Glomerular visceral epithelial cell (primary cell): ENCODE data around the gene ARPIN.
"Not testable (repeated sequence)": the region's sequence is repeated elsewhere in the genome, so short reads cannot be mapped to it uniquely, and the experiment has no call there.

ENCODE experiments used
- DNase-seq: peaks from one replicate; pipeline ENCODE4 v3.0.0-alpha.2; 2016; ENCODE audit errors: extremely low spot score

Gene ARPIN

DNA sequence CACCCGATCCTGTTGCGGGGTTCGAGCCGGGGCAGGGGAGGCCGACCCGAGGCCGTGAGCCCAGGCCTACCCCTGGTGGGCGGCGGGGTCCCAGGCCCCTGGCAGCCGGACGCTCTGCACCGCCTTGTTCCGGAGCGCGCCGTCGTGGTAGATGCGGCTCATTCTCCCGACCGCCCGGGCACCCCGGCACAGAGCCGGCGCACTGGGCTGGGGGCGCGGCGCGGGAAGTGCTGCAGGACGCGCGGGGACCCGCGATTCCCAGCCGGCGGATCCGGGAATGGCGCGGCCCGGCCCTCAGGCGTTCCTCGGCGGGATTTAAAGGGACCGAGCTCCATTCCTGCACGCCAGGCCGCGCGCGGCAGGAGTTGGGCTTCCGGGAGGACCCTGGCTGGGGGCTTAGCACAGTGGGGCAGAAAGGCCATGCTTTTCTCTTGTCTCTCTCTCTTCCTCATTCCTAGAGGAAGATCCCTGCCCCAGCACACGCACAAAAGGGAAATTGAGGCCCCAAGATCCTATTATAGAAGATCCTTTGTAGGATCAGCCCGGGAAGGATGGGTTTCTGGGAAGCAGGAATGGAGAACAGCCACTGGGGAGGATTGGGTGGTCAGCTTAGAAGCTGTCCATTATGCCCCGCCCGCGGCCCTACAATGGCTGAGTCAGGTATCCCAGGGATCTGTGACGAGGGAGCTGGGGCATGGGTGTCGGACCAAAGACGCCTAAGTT is at the start of gene ARPIN:
Gene ARPIN, minus strand, starts transcription at position 279 of the 723 bp plus-strand sequence. Its CDS starts 117 bp downstream, at position 162.
- peak; percentile 58 for DNase-seq

DNA sequence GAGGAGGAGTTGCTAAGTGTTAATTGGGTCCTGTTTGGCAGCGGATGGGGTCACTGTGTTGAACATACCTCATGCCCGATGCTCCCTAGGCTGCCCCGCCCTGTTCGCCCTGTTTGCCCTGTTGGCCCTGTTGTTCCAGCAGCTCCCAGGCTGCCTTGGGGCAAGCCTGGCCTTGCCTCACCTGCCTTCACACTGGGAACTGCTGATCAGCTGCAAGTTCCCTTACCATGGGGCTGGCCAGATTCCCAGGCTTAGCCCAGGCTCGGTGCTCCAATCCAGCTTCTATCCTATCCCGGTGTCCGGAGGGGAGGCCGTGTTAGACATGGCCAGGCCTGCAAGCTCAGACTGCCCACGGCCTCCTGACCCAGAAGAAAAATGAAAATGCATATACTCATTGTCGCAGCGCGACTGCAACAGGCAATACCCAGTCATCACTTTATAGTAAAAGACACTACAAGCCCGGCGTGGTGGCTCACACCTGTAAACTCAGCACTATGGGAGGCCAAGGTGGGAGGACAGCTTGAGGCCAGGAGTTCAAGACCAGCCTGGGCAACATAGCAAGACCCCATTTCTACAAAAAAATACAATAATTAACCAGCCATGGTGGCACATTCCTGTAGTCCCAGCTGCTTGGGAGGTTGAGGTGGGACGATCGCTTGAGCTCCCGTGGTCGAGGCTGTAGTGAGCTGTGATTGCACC is 45.5 kb upstream of the ARPIN start:
- DNase-seq = no peak

DNA sequence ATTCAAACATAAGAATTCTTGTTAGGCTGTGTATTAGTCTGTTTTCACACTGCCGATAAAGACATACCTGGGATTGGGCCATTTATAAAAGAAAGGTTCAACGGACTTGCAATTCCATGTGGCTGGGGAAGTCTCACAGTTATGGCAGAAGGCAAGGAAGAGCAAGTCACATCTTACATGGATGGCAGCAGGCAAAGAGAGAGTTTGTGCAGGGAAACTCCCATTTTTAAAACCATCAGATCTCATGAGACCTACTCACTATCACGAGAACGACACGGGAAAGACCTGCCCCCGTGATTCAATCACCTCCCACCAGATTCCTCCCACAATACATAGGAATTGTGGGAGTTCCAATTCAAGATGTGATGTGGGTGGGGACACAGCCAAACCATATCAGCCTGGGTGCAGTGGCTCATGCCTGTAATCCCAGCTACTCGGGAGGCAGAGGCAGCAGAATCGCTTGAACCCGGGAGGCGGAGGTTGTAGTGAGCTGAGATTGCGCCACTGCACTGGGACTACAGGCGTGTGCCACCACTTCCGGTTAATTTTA is 42.8 kb upstream of the ARPIN start:
- not testable (repeated sequence) for DNase-seq

DNA sequence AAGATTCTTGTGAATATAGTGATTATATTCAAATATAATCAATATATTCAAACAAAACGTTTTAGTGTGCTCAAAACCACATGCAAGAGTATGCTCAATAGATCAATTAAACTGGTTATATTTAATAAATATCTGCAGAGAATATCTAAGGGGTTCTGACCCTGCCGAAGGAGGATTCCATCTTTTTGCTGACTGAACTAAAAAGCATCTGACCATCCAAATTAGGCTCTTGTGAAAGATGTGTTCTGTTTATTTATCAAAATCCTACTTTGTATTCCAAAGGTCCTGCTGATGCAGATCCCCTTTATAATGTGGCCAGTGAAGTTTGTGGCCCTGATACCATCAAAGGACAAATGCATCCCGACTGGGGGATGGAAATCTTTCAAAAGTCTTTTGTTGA is 41.8 kb upstream of the ARPIN start:
- DNase-seq = no peak

DNA sequence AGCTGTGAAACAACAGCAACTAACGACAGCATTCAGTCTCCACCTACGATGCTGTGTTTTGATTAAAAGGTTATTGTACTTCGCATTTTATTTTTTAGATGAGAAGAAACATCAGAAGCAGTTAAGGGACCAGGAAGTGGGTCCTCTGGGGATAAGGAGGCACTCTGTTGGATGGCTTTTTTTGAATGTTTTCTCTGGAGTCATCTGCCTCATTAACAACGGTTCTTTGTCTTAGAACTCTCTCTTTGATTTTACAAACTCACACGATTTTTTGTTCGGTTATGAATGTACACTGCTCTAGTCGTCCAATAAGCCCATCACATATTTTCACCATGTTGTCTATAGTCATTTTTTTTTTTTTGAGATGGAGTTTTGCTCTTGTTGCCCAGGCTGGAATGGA is 36.0 kb upstream of the ARPIN start:
- DNase-seq = no peak

DNA sequence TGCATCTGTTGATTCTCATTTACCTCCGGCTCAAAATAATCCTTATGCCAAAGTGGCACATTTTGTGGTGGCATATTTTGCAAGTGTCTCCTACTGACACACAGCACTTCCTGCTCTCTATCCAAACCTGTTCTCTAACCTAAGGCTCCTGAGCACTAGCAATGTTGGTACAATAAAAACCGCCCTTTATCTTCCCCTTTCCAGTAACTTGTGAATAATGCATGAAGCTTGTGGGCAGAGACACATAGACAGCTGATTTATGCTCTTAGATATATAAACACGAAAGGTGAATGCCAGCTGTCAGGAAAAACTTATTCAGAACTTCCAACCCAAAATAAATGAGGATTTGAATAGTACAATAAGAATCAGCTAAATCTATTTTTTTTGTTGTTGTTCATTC is 34.6 kb upstream of the ARPIN start:
- DNase-seq = no peak

DNA sequence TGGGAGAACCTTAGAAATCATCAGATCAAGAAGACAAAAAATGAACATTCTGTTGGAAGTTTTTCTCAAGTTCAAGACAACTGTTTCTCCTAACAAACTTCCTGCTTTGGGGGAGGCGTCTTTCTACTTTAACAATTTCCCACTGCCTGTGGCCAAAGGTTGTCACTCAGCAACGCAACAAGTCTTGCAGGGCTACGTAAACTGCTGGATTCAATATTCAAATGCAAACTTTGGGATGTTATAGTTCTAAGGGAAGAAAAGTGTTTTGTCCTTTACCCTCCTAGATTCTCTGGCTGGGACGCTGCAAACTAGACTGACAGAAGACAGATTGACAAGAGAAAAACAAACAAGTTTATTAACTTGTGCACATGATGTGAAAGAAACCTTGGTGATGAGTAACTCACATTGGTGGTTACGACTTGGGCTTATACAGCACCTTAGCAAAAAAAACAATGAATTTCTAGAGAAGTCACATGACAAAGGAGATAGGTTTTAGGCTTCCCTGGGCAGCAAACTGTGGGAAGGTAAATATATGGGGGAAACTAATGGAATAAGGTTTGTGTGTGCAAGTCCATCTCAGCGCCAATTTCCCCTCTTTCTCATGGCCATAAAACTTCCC is 34.0 kb upstream of the ARPIN start:
- no peak for DNase-seq

DNA sequence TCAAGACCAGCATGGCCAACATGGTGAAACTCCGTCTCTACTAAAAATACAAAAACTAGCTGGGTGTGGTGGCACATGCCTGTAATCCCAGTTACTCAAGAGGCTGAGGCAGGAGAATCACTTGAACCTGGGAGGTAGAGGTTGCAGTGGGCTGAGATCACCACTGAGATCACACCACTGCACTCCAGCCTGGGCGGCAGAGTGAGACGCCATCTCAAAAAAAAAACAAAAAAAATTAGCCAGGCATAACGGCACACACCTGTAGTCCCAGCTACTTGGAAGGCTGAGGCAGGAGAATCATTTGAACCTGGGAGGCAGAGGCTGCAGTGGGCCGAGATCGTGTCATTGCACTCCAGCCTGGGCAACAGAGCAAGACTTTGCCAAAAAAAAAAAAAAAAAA is 31.0 kb upstream of the ARPIN start:
- DNase-seq = not testable (repeated sequence)

DNA sequence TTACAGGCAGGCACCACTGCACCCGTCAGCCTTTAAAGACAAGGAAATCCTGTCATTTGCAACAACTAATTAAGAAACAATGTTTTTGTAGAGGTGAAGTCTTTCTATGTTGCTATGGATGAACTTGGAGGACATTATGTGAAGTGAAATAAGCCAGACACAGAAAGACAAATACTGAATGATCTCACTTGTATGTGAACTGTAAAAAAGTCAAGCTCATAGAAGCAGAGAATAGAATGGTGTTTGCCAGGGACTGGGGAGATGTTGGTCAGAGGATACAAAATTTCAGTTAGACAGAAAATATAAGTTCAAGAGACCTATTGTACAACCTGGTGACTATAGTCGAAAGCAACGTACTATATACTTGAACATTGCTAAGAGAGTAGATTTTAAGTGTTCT is 27.2 kb upstream of the ARPIN start:
- DNase-seq = no peak

DNA sequence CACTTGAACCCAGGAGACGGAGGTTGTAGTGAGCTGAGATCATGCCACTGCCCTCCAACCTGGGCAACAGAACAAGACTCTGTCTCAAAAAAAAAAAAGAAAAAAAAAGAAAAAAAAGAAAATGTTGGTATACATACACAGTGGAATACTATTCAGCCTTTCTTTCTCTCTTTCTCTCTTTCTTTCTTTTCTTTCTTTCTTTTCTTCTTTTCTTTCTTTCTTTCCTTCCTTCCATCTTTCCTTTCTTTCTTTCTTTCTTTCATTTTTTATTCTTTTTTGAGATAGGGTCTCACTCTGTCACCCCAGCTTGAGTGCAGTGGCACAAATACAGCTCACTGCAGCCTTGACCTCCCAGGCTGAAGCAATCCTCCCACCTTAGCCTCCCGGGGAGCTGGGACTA is 26.6 kb upstream of the ARPIN start:
- not testable (repeated sequence) for DNase-seq

DNA sequence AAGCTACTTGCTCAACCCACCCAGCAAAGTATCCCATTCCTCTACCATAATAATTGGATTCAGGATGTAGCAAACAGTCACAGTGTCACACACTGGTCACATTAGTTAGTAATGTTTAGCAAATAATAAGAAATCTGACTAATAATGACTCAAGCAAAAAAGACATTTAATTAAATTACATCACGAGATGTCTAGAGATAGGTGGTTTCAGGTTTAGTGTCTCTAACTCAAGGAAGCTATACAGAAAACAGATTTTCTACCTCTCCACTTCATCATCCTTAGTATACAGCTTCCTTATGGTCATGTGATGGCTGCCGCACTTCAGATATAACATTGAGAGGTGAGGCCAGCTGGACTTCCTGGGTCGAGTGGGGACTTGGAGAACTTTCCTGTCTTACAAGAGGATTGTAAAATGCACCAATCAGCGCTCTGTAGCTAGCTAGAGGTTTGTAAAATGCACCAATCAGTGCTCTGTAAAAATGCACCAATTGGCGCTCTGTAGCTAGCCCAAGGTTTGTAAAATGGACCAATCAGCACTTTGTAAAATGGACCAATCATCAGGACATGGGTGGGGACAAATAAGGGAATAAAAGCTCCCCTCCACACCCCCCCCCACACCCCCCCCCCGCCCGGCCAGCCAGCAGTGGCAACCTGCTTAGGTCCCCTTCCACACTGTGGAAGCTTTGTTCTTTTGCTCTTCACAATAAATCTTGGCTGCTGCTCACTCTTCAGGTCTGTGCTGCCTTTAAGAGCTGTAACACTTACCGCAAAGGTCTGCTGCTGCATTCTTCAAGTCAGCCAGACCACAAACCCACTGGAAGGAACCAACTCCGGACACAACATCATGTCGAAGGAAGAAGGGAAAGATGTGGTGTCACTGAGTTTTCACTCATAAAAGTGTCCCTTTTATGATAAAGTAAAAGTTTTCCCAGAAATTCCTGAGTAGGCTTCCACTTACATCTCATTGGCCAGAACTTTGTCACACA is 24.9 kb upstream of the ARPIN start:
- no peak for DNase-seq

DNA sequence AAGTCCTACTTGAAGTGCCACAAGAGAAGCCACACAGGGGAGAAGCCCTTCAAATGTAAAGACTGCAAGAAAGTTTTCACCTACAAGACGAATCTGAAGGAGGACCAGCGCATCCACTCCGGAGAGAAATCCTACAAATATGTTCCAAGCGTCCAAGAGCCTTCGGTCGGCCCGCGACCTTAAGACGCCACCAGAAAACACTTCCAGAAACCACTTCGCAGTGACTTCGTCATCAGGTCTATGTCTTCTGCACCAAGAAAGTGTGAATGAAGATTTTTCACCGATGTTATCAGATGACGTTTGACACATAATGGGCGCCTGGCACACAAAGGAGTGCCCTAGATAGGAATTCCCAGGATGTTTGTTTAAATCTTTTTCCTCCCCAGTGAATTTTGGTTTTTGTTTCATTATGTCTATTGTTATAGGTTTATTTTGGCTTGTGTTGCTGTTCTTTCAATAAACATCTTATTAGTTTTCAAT is 24.1 kb upstream of the ARPIN start:
- DNase-seq = no peak

DNA sequence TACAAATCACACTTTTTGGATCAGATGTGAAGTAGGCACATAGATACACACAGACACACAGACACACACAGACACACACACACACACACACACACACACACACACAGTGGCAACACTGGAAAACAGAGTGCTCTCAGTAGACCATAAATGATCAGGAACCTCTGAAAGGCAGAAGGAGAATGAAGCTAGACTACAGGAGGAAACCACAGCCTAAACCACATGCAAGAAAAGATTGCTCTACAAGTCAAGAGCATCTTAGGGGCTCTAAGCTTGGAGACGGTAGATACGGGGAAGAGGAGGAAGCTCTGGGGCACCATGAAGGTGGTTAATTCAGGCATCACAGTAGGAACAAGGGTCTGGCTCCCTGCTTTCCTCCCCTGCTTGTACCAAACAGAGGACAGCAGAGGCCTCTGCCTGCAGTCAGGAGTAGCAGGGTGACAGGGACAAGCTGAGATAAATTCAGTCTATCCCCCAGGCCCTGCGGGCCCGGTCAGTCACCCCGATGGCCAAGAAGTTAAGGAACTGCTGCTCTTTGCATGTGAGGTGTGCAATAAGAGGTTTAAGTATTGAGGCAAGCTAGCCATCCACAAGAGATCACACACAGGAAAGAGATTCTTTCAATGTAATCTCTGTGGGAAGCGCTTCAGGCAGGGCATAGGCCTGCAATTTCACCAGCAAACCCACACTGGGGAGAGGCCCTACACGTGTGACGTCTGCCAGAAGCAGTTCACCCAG is 23.5 kb upstream of the ARPIN start:
- no peak for DNase-seq

DNA sequence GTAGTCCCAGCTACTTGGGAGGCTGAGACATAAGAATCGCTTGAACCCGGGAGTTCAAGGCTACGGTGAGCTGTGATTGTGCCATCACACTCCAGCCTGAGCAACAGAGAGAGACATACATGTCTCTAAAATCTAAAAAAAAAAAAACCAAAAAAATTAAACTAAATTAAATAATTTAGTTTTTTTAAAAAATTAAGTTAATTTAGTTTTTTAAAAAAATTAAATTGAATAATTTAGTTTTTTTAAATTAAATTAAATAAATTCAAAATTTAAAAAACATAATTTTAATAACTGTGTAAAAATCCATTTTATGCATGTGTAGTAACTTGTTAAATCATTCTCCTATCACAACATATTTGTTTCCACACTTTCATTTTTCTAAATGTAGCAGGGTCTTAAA is 20.1 kb upstream of the ARPIN start:
- no peak for DNase-seq

DNA sequence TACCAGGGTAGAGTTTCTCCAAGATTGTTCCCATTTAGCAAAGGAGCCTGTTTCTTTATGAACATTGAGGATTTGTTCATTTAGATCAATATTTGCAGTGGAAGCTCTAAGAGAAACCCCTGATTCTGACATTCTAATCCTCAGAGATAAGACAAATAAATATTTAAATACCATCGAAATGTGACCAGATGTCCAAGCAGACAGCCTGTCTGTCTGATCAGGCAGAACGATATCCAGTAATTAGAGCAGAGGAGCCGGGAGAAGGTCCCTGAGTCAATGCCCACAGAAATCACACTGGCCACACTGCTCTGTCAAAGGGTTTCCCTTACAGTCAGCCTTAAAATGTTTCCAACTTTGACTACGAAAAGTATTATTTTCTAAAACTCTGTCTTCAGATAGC is 15.7 kb upstream of the ARPIN start:
- no peak for DNase-seq

DNA sequence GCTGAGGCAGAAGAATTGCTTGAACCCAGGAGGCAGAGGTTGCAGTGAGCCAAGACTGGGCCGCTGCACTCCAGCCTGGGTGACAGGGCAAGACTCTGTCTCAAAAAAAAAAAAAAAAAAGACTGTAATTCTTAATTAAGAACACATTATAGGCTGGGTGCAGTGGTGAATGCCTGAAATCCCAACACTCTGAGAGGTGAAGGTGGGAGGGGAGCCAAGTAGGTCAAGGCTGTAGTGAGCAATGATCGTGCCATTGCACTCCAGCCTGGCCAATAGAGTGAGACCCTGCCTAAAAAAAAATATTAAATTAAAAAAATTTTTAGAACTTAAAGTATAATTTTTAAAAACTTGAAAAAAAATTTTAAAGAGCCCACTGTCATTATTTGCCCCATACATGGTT is 13.4 kb upstream of the ARPIN start:
- DNase-seq = no peak

DNA sequence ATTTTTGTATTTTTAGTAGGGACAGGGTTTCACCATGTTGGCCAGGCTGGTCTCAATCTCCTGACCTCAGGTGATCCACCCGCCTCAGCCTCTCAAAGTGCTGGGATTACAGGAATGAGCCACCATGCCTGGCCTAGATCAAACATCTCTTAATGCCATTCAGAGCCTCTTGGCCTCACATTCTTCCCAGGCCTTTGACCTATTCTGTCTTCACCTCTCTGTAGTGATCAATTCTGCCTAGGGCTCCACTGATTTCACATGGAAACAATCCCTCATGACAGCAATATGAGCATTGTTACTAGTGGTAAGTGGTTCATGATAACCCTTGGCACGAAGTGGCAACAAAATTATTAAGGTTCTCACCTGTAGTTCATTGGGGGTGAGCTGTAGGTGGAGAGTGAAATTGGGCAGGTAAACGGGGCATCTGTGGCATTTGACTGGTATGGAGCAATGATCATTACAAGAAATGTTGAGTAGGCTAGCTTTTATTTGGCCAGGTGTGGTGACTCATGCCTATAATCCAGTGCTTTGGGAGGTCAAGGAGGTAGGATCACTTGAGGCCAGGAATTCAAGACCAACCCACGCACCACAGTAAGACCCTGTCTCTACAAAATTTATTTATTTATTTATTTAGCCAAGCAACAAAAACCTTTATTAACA is 4.8 kb upstream of the ARPIN start:
- DNase-seq = no peak

DNA sequence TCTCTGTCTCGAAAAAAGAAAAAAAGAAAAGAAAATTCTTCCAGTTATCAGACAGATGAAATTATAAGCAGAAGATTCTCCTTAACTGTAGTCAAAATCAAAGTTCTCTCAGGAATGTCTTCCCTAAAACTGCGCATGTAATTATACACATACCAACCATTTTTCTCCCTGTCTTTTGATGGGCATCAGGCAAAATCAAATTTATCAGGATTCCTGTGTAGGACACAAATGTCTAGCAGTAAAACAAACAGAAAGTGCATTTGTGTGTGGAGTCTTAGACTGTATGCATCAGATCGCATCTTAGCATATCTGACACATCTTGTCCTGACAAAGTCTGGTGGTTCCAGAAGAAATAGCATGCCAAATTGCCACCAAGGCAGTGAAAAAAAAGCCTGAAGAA is 3.9 kb upstream of the ARPIN start:
- DNase-seq = no peak

DNA sequence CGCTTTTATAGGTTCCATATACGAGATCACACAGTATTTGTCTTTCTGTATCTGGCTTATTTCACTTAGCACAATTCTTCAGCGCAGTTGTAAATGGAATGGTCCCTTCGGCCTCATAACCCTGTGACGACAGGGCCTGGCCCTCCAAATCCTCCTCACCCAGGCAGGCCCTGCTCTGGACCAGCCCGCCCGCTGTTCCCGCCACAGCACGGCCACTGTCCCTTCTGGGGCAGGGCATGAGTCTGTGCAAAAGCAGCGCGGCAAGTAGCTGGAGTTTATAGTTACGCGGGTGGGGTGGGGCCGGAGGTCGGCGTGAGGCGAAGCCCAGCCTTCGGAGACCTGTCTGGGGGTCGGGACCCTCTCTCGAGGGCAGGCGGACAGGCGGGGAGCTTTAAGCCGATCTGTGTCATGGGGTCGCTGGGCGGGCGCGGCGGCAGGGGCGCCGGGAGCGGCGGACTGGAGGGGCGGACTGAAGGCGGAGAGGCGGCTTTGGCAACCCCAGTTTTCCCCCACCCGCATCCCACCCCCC is 543 bp downstream of the ARPIN start:
- peak; percentile 33 for DNase-seq
